GM10847 (cell line): ENCODE results near the gene IFT81.

Source experiments
- POLR2A ChIP-seq: IDR thresholded peaks from 2 replicates; pipeline ENCODE4 v1.6.1; 2011; ENCODE audit not compliant: insufficient read length; ENCODE audit errors: extremely low read depth

Gene IFT81

DNA sequence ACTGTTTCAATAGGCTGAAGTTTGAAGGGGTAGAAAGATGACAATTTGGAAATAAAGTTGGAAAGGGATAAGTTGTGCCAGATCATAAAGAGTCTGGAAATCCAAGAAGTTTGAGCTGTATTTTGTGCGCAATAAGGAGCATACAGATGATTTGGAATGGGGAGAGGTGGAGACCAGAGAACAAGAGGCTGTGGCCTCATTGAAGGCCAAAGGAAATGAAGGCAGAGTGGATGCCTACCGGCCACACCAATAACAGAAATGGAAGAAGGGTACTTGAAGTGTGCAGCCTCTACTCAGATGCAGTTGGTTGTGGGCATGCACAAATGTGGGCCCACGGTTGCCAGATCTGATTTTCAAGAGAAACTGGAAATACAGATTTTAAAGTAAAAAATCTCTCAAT lies 2.4 kb downstream of the IFT81 start:
- no peak for TF ChIP-seq POLR2A

DNA sequence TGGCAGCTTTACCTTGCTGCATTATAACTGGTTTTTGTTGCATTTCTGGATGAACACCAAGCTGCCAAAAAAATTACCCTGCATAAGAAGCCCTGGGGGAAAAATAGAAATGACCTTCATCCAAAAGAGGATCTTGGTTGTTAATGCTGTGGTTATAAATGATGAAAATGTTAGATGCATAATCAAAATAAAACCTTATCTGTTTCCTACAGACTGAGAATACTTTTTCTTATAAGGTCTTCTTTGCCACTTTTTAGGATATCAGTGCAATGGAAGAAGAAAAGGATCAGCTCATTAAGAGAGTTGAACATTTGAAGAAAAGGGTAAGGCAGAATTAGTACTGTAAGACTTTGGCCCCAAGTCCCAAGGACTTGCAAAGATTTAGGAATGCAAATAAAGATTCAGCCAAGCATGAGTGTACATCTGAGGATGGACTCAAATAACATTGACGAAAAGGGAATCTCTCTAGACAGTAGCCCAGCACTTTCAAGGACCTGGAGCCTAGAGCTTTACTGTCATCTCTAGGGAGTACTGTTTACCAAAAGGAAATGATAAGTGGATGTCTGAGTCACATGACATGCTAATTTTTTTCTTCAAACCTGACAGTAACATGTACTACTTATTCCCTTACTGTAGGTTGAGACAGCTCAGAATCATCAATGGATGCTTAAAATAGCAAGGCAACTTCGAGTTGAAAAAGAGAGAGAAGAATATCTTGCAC lies 10.7 kb downstream of the IFT81 start:
- TF ChIP-seq POLR2A: no peak

DNA sequence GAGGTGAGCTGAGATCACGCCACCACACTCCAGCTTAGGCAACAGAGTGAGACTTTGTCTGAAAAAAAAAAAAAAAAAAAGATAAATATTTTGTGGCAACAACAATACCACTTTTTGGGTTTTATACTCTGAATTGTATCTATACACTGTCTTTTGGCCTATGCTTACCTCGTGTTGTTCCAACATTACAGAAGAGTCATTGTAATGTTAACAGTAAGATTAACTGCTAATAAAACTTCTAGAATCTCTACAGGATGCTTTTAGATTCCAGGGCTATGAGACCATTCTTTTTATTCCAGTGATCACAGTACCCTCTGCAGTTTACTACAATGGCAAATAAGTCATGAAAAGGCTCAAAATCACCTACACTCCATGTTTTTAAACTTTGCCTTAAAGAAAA lies 11.6 kb downstream of the IFT81 start:
- no peak for TF ChIP-seq POLR2A

DNA sequence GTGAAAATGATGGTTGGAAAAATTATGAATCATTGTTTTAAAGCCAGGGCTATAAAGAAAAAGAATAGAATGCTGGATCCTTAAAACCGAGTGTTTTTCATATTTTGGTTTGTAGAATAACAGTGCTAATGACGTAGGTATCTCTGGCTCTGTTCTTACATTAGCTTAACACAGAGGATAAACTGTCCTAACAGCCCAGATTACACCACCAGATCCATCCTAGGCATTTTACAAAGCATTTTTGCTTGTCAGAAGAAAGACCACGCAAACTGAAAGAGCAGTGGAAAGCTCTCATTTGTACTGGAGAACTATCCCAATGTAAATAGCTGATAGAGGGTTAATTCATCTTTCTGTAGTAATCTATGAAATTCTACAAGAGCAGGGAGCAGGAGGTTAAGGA lies 13.6 kb downstream of the IFT81 start:
- no peak for TF ChIP-seq POLR2A

GRCh38 chr12:110141389-110141788 lies 17.2 kb downstream of the IFT81 start:
- TF ChIP-seq POLR2A: no peak

DNA sequence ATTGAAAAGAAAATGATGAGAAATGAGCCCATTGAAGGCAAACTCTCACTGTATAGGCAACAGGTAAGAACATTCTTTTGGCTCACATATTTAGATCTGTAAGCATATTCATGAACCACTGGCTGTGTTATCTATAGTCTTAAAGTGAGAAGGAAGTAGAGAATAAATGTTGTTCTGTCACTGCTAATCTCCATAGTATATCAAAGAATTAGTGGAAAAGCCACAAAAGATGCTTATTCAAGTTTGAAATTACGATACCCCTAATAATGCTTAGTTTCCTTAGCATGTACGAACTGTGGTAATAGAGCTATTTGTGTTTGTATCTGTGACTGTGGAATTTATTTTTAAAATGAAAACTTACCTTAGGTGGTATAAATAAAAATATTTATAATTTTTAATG lies 22.8 kb downstream of the IFT81 start:
- no peak for TF ChIP-seq POLR2A

- no peak for TF ChIP-seq POLR2A
Observed at GRCh38 chr12:110149086-110149660, 25.0 kb downstream of the IFT81 start.

- TF ChIP-seq POLR2A: no peak
Observed at GRCh38 chr12:110156766-110157165, 32.6 kb downstream of the IFT81 start.

- TF ChIP-seq POLR2A: no peak
Observed at GRCh38 chr12:110157539-110157938, 33.4 kb downstream of the IFT81 start.

GRCh38 chr12:110159671-110160245 lies 35.6 kb downstream of the IFT81 start:
- TF ChIP-seq POLR2A: no peak

- TF ChIP-seq POLR2A: no peak
Observed at GRCh38 chr12:110165540-110166159, 41.5 kb downstream of the IFT81 start.

DNA sequence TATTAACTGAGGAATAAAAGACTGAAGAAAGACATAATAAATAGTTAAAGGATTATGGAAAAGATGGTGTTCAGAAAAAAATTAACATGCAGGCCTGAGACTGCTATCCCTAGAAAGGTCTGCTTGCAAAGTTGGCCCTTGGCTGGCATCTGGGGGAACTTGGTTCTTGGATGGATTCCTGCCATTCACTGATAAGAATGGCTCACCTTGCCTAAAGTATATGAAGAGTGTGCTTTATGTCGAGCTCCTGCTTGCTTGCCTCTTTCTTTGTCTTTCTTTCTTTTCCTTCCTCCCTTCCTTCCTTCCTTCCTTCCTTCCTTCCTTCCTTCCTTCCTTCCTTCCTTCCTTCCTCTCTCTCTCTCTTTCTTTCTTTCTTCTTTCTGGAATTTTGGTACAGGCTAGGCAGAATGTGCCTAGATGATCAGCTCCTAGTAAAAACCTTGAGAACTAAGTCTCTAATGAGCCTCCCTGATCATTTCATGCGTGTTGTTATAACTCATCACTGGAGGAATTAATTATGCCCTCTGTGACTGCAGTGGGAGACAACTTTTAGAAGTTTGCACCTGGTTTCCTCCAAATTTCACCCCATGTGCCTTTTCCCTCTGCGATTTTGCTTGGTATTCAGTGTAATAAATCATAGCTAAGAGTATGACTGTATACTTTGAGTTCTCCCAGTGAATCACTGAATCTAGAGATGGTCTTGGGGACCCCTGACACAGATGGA lies 44.7 kb downstream of the IFT81 start:
- TF ChIP-seq POLR2A: no peak

DNA sequence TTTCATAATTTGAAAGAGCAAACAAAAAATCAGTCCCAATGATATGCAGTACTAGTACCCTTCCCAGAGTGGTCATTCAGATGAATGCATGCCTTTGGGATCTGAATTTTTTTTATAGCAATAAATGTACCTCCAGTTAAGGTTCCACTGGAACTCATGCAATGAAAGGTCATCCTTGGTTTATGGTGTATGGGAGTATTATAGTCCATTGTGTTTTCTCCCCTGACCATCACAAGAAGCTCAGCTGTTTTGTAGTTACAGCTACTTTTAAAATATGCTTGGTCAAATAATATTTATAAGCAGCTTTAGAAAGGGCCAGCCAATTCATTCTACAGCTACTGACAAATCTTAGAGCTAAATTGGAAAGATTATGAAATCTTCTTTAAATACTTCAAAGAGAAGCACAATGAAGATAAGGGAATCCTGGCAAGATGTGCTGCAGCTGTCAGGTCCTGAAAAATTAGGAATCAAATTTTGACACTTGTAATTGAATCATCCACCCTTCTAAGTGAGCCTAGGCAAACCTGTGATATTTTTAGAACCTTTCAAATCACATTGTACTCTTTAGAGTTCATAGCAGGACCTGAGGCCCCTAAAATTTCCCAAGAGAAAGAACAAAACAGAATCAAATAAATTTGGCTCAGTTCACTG lies 46.5 kb downstream of the IFT81 start:
- no peak for TF ChIP-seq POLR2A

- TF ChIP-seq POLR2A: no peak
Observed at GRCh38 chr12:110171186-110171538, 47.0 kb downstream of the IFT81 start.

DNA sequence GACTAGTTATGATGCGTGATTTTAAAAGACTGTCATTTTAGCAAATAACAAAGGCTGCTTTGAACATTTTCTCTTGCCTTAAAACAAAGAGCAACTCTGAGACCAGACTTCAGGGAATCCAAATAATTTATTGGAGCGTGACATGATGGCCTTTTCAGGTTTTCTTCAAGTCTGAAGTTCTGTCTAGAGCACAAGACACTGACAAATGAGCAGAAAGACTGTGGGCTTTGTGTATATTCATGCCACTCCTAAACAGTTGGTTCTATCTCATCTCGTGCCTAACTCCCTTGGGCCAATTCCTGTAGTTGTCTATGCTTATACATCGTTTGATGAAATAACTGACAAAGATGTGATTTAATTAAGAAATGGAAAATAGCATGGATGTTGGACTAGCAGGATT lies 47.5 kb downstream of the IFT81 start:
- no peak for TF ChIP-seq POLR2A

GRCh38 chr12:110174373-110174996 lies 50.3 kb downstream of the IFT81 start:
- TF ChIP-seq POLR2A: no peak
